Measurements from ENCODE around the gene MYOT.
A peak's percentile ranks its signal among the peaks of the same experiment; 100 is the strongest.

The MYOT gene, protein sequence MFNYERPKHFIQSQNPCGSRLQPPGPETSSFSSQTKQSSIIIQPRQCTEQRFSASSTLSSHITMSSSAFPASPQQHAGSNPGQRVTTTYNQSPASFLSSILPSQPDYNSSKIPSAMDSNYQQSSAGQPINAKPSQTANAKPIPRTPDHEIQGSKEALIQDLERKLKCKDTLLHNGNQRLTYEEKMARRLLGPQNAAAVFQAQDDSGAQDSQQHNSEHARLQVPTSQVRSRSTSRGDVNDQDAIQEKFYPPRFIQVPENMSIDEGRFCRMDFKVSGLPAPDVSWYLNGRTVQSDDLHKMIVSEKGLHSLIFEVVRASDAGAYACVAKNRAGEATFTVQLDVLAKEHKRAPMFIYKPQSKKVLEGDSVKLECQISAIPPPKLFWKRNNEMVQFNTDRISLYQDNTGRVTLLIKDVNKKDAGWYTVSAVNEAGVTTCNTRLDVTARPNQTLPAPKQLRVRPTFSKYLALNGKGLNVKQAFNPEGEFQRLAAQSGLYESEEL

DNA sequence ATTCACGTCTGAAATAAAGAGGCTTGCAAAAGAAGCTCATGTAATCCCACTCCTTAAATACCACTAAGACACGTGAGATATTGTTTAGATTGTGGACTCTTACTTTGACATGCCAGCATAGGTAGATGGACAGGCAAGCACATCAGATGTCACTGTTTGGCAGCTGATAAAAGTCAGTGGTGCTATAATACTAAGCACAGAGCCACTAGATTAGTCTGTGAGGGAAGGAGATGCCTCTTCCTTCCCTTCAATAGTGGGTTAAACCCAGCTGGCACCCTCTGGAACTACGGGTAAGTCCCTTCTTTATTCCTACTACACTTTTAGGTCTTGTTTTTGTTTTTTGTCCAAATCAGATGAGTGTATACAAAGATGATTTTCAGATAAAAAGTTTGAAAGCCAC is at the start of gene MYOT:
Gene MYOT, plus strand, starts transcription at position 197 of the 400 bp plus-strand sequence. CDS start 2,792 bp downstream, outside the sequence.
- DNase-seq, result peak in 1 of 2 experiments; percentile 50
- TF ChIP-seq POLR2A (IDR thresholded peaks at IDR 0.05; ENCODE audit: low read length), result no peak

DNA sequence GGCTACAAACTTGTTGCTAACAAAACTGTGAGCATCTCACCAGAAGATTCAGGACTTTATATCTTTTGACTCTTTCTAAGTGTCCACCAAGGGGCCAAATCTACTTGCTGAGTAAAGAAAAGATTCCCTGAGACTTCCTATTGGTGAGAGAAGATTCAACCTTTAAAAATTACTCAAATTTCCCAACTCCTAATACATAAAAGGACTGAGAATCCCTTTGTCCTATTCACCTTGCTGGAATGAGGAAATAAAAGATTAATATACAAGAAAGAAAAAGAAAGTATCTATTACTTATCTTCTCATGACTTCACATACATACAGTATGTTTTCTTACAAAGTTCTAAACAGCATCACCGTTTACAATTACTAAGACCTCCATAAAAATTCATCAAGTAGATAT is 47.9 kb upstream of the MYOT start:
- TF ChIP-seq GATA1 (IDR thresholded peaks at IDR 0.05; ENCODE audit: low read depth, low read length) (no peak), POLR2A (IDR thresholded peaks at IDR 0.05; ENCODE audit: low read length) (no peak)
- no peak for DNase-seq

DNA sequence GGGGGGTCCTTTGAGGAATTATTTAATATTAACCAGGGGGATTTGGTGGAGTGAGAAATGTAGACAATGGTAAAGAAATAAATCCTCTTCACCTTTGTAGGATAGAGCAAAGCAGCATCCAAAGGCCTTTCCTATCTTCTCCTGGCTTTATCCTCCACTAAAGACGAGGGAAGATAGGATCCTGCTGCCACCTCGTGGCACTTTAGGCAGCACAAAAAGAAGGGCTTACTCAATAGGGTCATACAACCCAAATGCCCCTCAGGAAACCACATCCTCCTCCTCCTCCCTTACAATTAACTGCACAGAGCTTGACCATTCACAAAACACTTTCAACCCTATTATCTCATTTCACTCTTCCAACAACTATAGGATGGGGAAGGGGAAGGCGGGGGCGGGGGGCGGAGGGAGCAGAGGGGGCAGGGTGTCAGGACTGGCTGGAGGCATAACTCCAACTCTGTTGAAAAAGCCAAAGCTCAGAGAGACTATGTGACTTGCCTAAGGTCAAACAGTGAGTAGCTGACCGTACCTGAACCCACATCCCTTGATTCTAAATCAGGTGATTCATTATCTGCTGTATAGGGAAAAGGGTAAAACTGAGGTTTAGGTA is 45.4 kb upstream of the MYOT start:
- TF ChIP-seq GATA1 (IDR thresholded peaks at IDR 0.05; ENCODE audit: low read depth, low read length) (no peak), POLR2A (IDR thresholded peaks at IDR 0.05; ENCODE audit: low read length) (no peak)
- peak; percentile 12 to 25 for DNase-seq

DNA sequence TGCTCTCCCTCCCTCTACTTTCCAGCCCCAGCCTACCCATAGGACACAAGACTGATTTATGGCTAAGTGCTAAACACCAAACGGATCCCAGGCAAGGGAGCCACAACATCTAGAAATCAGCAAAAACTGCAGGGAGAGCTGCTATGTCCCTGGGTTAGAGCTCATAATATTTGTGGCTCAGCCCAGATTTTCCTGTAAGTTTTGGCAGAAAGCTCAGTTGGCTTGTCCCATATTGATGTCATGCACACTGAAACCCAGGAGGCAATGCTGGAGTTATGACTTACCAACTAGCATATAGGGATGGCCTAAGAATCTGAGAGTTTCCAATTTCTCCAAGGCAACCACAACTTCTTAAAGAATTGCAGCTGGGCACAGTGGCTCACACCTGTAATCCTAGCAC is 44.7 kb upstream of the MYOT start:
- DNase-seq, result no peak
- TF ChIP-seq POLR2A (IDR thresholded peaks at IDR 0.05; ENCODE audit: low read length) (no peak), GATA1 (IDR thresholded peaks at IDR 0.05; ENCODE audit: low read depth, low read length) (no peak)

DNA sequence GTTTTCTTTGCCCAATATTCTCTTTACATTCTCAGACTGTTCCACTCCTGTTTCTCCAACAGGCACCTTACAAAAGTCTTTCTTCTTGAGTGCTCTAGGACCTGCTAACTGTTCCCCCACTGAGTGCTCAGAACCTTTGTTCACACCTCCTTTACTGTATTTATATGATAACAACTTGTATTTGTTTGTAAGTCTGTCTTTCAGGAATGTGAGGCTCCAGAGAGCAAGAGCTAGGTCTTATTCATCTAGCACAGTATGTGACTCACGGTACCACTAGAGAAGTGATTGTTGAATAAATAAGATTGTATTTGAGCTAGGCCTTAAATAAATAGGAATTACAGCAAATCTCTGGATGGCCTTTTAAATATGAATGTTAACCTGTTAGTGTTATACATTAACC is 42.5 kb upstream of the MYOT start:
- DNase-seq, result no peak
- no peak for TF ChIP-seq POLR2A (IDR thresholded peaks at IDR 0.05; ENCODE audit: low read length)
- no peak for TF ChIP-seq GATA1 (IDR thresholded peaks at IDR 0.05; ENCODE audit: low read depth, low read length)

DNA sequence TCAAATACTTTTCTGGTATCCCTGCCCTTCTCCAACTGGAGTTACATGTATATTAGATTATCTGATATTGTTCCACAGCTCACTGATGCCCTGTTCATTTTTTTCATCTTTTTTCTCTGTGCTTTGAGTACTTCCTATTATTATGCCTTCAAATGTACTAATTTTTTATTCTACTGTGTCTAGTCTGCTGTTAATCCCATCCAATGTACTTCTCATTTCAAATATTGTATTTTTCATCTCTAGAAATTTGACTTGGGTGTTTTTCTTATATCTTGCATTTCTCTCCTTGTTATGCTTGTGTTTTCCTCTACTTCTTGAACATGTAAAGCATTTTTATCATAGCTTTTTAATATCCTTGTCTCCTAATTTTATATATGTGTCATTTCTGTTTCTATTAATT is 41.6 kb upstream of the MYOT start:
- TF ChIP-seq GATA1 (IDR thresholded peaks at IDR 0.05; ENCODE audit: low read depth, low read length), result no peak
- TF ChIP-seq POLR2A (IDR thresholded peaks at IDR 0.05; ENCODE audit: low read length), result no peak
- DNase-seq, result no peak

DNA sequence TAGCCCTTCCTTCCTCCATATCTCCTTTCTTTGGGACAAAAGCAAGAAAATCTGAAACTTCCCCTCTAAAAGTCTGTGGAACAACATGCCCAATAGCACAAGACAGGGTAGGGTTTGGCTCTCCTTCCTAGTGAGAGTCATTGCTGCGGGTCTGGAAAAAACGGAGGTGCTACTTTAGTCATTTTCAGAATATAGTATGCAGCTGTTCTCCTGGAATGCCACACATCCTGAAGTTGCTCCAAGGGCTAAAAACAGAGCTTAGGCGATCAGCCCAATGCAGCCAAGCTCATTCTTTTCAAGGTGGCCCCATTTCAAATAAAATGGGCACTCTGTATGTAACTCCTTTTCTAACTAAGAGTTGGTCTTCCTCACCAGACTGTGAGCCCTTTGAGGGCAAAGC is 39.5 kb upstream of the MYOT start:
- TF ChIP-seq GATA1 (IDR thresholded peaks at IDR 0.05; ENCODE audit: low read depth, low read length), result no peak
- no peak for TF ChIP-seq POLR2A (IDR thresholded peaks at IDR 0.05; ENCODE audit: low read length)
- DNase-seq, result no peak

DNA sequence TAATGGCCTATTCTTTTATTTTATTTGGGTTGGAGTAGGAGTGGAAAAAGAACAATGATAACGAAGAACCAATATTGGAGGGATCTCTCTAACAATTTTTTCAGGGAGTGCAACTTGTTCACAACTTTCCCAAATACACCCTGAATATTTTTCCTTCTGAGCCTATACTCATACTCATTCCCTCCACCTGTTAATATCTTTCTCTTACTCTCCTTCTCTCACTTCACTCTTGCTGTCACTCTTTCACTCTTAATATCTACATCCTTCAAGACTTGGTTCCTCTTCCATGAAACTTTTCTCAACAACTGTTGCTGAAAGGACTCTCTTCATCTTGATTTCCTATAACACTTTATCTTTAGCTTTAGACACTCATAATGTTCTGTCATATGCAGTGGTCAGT is 39.0 kb upstream of the MYOT start:
- DNase-seq, result no peak
- TF ChIP-seq GATA1 (IDR thresholded peaks at IDR 0.05; ENCODE audit: low read depth, low read length) (no peak), POLR2A (IDR thresholded peaks at IDR 0.05; ENCODE audit: low read length) (no peak)

DNA sequence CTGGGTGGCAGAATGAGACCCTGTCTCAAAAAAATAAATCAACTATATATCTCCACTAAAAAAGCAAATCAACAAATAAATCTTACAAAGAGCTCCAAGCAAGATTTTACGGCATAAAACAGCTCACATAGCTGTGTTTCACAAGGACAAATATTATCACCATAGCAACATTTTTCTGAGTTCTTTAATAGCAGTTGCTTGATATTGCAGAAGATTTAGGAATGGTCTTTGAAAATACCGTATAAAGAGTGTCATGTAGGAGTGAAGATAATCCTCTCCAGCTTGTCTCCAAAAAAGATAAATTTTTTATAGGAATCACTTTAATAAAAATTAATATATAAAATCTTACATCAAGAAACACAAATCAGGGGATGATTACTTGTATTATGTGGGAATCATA is 36.6 kb upstream of the MYOT start:
- TF ChIP-seq GATA1 (IDR thresholded peaks at IDR 0.05; ENCODE audit: low read depth, low read length) (no peak), POLR2A (IDR thresholded peaks at IDR 0.05; ENCODE audit: low read length) (no peak)
- DNase-seq, result no peak

DNA sequence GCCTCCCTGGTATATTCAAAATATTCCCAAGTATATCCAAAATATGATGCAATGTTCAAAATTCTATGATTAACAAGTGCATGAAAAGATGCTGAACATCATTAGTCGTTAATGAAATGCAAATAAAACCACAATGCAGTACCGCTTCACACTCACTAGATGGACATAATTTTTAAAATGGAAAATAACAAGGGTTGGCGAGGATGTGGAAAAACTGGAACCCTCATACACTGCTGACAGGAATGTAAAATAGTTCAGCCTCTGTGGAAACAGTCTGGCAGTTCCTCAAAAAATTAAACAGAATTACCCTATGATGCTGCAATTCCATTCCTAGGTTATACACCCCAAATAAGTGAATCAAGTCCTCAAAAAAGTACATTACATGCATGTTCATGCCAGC is 36.1 kb upstream of the MYOT start:
- DNase-seq, result no peak
- no peak for TF ChIP-seq POLR2A (IDR thresholded peaks at IDR 0.05; ENCODE audit: low read length)
- TF ChIP-seq GATA1 (IDR thresholded peaks at IDR 0.05; ENCODE audit: low read depth, low read length), result no peak

DNA sequence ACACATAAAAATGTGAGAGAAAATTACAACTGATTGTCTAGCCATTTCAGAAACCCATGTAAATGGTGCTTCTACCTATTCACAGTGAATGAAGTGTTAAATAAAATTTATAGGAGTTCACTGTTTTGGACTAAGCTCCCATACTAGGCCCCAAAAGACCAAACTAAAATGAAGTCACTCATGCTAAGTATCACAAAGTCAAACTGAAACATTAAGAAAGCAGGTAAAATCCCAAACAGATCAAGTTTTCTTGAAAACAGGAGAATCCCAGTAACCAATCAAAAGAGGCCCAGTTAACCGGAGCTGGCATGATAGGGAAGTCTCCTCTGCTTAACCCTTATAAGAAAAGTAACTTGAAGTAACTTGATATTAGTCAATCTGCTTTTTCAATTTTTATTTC is 35.2 kb upstream of the MYOT start:
- DNase-seq, result no peak

DNA sequence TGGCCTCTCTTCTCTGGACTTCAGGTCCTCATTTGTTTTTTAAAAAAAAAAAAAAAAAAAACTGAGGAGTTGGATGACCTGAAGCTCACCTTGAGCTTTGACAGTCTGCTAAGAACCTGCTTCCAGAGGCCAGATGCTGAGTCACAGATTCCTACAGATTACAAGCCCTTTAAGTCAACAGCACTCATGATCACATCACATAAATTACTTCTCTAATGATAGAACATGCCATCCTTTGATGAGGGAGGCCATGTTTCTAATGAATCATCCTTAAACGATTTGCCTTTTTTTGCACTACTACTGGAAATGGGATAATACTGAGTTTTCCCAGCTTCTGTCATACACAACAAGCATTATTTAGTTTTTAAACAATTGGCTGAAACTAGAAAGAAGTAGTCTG is 34.2 kb upstream of the MYOT start:
- DNase-seq, result peak; percentile 7 to 13
- TF ChIP-seq GATA1 (IDR thresholded peaks at IDR 0.05; ENCODE audit: low read depth, low read length) (no peak), POLR2A (IDR thresholded peaks at IDR 0.05; ENCODE audit: low read length) (no peak)

More for the DNA sequence above, 35.2 kb upstream of the MYOT start:
- TF ChIP-seq POLR2A (IDR thresholded peaks at IDR 0.05; ENCODE audit: low read length) (no peak), GATA1 (IDR thresholded peaks at IDR 0.05; ENCODE audit: low read depth, low read length) (no peak)

DNA sequence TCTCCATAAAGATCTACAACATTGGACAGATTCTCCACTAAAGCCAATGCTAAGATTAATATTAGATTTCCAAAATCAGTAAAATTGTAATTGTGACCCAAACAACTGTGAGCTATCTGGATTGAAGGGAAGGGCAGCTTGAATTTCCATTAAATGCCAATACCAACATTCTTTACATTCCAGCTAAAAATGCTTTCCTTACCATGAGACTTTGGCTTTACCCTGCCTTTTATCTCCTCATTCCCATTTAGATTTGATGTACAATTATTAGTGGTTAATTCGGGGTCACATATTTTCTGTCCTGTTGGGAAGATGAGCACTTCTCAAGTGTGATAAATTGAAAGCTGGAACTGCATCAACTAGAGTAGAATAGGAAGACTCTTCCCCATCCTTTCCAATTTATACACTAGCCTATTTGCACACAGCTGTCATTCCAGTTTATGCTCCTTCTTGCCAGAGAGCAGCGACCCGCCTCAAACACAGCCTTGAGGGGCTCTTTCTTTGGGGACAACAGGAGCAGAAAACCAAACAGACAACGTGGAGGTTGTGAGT is 33.1 kb upstream of the MYOT start:
- DNase-seq, result no peak
- TF ChIP-seq POLR2A (IDR thresholded peaks at IDR 0.05; ENCODE audit: low read length), result no peak
- no peak for TF ChIP-seq GATA1 (IDR thresholded peaks at IDR 0.05; ENCODE audit: low read depth, low read length)

DNA sequence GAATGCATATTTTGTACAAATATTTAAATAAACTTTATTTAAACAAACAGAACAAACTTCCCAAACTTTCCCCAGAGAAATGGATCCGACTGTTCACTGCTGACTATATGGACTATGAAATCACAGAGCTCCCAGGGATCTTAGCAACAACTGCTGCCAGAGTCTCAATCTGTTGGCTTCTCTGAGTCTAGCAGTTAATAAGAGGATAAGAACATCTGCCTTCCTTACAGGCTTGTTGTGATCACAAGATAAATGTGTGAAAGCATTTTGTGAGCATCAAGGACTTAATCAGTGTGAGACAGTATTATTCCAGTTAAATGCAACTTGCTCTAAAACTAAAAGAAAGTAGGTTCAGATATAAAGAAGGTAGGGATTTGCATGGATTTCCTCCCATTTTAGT is 31.4 kb upstream of the MYOT start:
- no peak for DNase-seq
- no peak for TF ChIP-seq GATA1 (IDR thresholded peaks at IDR 0.05; ENCODE audit: low read depth, low read length)
- no peak for TF ChIP-seq POLR2A (IDR thresholded peaks at IDR 0.05; ENCODE audit: low read length)

DNA sequence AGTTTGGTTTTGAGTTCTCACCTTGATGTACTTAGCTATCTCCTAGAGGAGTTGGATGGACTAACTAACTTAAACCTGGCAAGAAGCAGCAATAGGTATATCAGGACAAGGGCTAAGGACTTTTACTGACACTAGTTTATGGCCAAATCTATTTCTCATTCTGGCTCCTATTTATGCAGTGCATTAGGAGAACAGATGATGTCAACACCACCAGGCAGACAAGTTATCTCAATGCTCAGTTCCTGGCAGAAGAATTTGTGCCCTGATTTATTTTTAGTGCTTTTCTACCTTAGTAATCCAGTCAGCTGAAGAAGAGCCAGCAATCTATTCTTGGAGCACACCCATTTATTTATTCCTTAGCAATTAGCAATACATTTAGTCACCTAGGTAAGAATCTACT is 30.7 kb upstream of the MYOT start:
- DNase-seq, result no peak
- TF ChIP-seq GATA1 (IDR thresholded peaks at IDR 0.05; ENCODE audit: low read depth, low read length) (no peak), POLR2A (IDR thresholded peaks at IDR 0.05; ENCODE audit: low read length) (no peak)
